Stimulated activated CD8-positive, alpha-beta memory T cell treated with anti-CD3 and anti-CD28 coated beads, Interleukin-4, amount 100 ng/mL, for 48 hours (primary cell): ENCODE data around the gene ESRP2.

Source experiments
- DNase-seq: peaks from one replicate; pipeline ENCODE4 v3.0.0-alpha.2; 2020

The ESRP2 gene

GRCh38 chr16:68214726-68215125 lies 21.2 kb downstream of the ESRP2 start:
- no peak for DNase-seq

- no peak for DNase-seq
Measured at GRCh38 chr16:68206245-68206644, 29.7 kb downstream of the ESRP2 start.

- no peak for DNase-seq
Measured at GRCh38 chr16:68202091-68202519, 33.8 kb downstream of the ESRP2 start.

- no peak for DNase-seq
Measured at GRCh38 chr16:68200088-68200783, 35.7 kb downstream of the ESRP2 start.

GRCh38 chr16:68197250-68197649 lies 38.7 kb downstream of the ESRP2 start:
- no peak for DNase-seq

GRCh38 chr16:68194251-68194650 lies 41.7 kb downstream of the ESRP2 start:
- DNase-seq, result no peak

- no peak for DNase-seq
Measured at GRCh38 chr16:68190736-68191510, 45.0 kb downstream of the ESRP2 start.

- DNase-seq, result no peak
Measured at GRCh38 chr16:68190081-68190480, 45.8 kb downstream of the ESRP2 start.

GRCh38 chr16:68188170-68188569 lies 47.8 kb downstream of the ESRP2 start:
- DNase-seq, result no peak

GRCh38 chr16:68187505-68187904 lies 48.4 kb downstream of the ESRP2 start:
- no peak for DNase-seq

- DNase-seq, result no peak
Measured at GRCh38 chr16:68186877-68187276, 49.0 kb downstream of the ESRP2 start.

- DNase-seq, result no peak
Measured at GRCh38 chr16:68183046-68183445, 52.9 kb downstream of the ESRP2 start.

GRCh38 chr16:68179855-68180254 lies 56.1 kb downstream of the ESRP2 start:
- no peak for DNase-seq

- no peak for DNase-seq
Measured at GRCh38 chr16:68179196-68179795, 56.6 kb downstream of the ESRP2 start.
